Esophagus squamous epithelium (tissue), 4 donors: ENCODE measurements around the gene FOXJ2.

Experiments
- POLR2A ChIP-seq, 4 donors: fragments of 450-650 bp; IDR thresholded peaks; one replicate each; pipeline ENCODE4 v1.6.1; 2017; ENCODE audit warnings: antibody characterized with exemption in 4 of 4, mild to moderate bottlenecking in 4 of 4, moderate library complexity in 3 of 4
- TF ChIP-seq, protein P1 (sequence below), 6 experiments: fragments of 450-650 bp in 4 of 6; fragments of 200-600 bp in 2 of 6; sonication (generic) in 2 of 6; IDR thresholded peaks; one replicate each; pipeline ENCODE4 v1.5.1; 2016 to 2019; ENCODE audit warnings: antibody characterized with exemption in 6 of 6, mild to moderate bottlenecking in 4 of 6, moderate library complexity in 4 of 6

DNA sequence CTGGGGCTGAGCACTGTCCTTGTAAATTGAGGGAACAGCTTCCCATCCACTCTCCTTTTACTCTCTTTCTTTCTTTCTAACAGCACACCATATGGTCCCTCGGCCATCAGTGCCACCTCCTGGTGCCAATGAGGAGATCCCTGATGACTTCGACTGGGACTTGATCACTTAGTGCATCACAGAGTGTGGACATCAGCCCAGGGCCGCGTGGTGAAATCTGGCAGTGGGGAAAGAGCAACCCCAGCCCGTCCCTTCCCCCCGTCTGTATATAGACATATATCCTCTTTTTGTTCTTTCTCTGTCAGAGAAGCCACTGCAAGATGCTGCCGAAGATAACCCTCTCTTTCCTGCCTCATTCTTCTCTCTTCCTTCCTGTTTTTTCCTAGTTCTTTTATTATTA lies 20.2 kb downstream of the FOXJ2 start:
- TF ChIP-seq, protein P1, sequence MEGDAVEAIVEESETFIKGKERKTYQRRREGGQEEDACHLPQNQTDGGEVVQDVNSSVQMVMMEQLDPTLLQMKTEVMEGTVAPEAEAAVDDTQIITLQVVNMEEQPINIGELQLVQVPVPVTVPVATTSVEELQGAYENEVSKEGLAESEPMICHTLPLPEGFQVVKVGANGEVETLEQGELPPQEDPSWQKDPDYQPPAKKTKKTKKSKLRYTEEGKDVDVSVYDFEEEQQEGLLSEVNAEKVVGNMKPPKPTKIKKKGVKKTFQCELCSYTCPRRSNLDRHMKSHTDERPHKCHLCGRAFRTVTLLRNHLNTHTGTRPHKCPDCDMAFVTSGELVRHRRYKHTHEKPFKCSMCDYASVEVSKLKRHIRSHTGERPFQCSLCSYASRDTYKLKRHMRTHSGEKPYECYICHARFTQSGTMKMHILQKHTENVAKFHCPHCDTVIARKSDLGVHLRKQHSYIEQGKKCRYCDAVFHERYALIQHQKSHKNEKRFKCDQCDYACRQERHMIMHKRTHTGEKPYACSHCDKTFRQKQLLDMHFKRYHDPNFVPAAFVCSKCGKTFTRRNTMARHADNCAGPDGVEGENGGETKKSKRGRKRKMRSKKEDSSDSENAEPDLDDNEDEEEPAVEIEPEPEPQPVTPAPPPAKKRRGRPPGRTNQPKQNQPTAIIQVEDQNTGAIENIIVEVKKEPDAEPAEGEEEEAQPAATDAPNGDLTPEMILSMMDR (IDR thresholded peaks at IDR 0.05) = no peak
- no peak for TF ChIP-seq POLR2A (IDR thresholded peaks at IDR 0.05)
